Stimulated activated CD8-positive, alpha-beta memory T cell treated with anti-CD3 and anti-CD28 coated beads, Interleukin-15, amount 100 ng/mL, for 1 hour (primary cell): Measurements from ENCODE around the gene TNNC2.

Experiments used
- DNase-seq: peaks from one replicate; pipeline ENCODE4 v3.0.0-alpha.2; 2020; ENCODE audit warnings: low read depth

TNNC2 gene

GRCh38 chr20:45781391-45781931, 45.7 kb downstream of the TNNC2 start:
- no peak for DNase-seq

- DNase-seq, result no peak
Observed at GRCh38 chr20:45780159-45780558, 47.0 kb downstream of the TNNC2 start.

GRCh38 chr20:45779011-45779915, 47.8 kb downstream of the TNNC2 start:
- DNase-seq, result no peak

- no peak for DNase-seq
Observed at GRCh38 chr20:45776931-45777330, 50.2 kb downstream of the TNNC2 start.

GRCh38 chr20:45775411-45775810, 51.7 kb downstream of the TNNC2 start:
- no peak for DNase-seq

- no peak for DNase-seq
Observed at GRCh38 chr20:45774945-45775344, 52.2 kb downstream of the TNNC2 start.
